ENCODE measurements around the gene CLIP2.

DNA sequence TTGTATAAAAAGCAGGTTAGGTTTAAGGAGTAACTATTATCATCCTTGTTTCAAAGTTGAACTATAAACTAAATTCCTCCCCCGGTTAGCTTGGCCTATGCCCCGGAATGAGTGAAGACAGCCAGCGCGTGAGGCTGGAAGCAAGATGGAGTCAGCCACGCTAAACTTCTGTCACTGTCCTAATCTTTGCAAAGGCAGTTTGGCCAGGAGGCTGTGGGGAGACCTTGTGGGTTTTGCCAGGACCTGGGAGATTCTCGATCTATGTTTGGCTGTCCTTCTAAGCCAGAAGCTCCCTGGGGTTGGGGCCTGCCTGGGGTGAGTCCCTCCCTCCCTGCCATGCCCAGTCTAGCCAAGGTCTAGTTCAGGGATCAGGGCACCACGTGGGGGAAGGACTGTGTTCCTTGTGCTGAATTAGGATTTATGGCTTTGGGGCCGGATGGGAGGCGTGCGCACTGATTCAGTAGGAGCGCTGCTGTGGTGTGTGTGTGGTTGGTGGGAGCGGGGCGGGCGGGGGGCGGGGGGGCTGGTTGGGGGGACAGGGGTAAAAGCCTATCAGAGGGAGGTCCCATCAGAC lies 163.6 kb downstream of the CLIP2 start:
- TF ChIP-seq POLR2AphosphoS5 (IDR thresholded peaks at IDR 0.05) (peak; percentile 13), POLR2A (IDR thresholded peaks at IDR 0.05) (no peak)
- TF ChIP-seq, protein P1, sequence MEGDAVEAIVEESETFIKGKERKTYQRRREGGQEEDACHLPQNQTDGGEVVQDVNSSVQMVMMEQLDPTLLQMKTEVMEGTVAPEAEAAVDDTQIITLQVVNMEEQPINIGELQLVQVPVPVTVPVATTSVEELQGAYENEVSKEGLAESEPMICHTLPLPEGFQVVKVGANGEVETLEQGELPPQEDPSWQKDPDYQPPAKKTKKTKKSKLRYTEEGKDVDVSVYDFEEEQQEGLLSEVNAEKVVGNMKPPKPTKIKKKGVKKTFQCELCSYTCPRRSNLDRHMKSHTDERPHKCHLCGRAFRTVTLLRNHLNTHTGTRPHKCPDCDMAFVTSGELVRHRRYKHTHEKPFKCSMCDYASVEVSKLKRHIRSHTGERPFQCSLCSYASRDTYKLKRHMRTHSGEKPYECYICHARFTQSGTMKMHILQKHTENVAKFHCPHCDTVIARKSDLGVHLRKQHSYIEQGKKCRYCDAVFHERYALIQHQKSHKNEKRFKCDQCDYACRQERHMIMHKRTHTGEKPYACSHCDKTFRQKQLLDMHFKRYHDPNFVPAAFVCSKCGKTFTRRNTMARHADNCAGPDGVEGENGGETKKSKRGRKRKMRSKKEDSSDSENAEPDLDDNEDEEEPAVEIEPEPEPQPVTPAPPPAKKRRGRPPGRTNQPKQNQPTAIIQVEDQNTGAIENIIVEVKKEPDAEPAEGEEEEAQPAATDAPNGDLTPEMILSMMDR (IDR thresholded peaks at IDR 0.05): no peak

Data from prostate gland (tissue), 2 donors.